B cell (primary cell): Measurements from ENCODE around the gene RAD21L1. TPM values are rescaled to one million over a fixed set of nuclear protein-coding genes. Genes with fewer than 3 reads are reported as not detected.

Experiments
- ATAC-seq: fragments of 200-7000 bp; cut with Tn5 transposase; one replicate; pipeline ENCODE4 v1.10.0; 2021; ENCODE audit warnings: low read depth, mild to moderate bottlenecking, moderate number of reproducible peaks, moderate library complexity
- CTCF ChIA-PET: fragments of 350-600 bp; sonication (Branson Sonifier 250); formaldehyde crosslinking; loops from one replicate; lab custom pipeline; 2021; ENCODE audit warnings: antibody characterized with exemption, inconsistent platforms; lab: Charles Lee
- POLR2A ChIA-PET: fragments of 350-600 bp; sonication (Branson Sonifier 250); formaldehyde crosslinking; loops from one replicate; lab custom pipeline; 2021; ENCODE audit warnings: antibody characterized with exemption; lab: Charles Lee
- DNase-seq: peaks from one replicate; pipeline ENCODE4 v3.0.0; 2013
- H2AFZ ChIP-seq: 2 replicates; pipeline ENCODE4 v1.6.1; 2012; ENCODE audit warnings: mild to moderate bottlenecking, low read depth, low read length; ENCODE audit not compliant: insufficient read depth, poor library complexity, severe bottlenecking
- H3K27ac ChIP-seq, 2 donors: 1 replicate in 1 of 2; 2 replicates in 1 of 2; pipeline ENCODE4 v1.5.1; 2012 to 2013; ENCODE audit warnings: low read length in 2 of 2, mild to moderate bottlenecking in 2 of 2, moderate library complexity in 1 of 2
- H3K27me3 ChIP-seq, 4 experiments: fragments of 200-600 bp in 1 of 4; sonication (generic) in 1 of 4; replicated peaks in 1 of 4; 1 replicate in 2 of 4; 2 replicates in 2 of 4; pipeline versions ENCODE4 v1.6.1 to v1.7.0; 2013 to 2016; ENCODE audit warnings: low read length in 3 of 4, mild to moderate bottlenecking in 2 of 4, mixed read lengths in 1 of 4, moderate library complexity in 1 of 4; ENCODE audit not compliant: insufficient read depth in 4 of 4, control insufficient read depth in 3 of 4; ENCODE audit errors: control extremely low read depth in 1 of 4
- H3K36me3 ChIP-seq, 2 experiments: replicated peaks in 1 of 2; 1 replicate in 1 of 2; 2 replicates in 1 of 2; pipeline versions ENCODE4 v1.6.1 to v1.7.1; 2013; ENCODE audit warnings: low read length in 1 of 2; ENCODE audit not compliant: insufficient read depth in 2 of 2, control insufficient read depth in 1 of 2; ENCODE audit errors: control extremely low read depth in 1 of 2, extremely low read depth in 1 of 2
- H3K4me1 ChIP-seq, 2 donors: fragments of 200-600 bp in 1 of 2; sonication (generic) in 1 of 2; 1 replicate in 1 of 2; 2 replicates in 1 of 2; pipeline versions ENCODE4 v1.5.1 to v1.6.1; 2013 to 2017; ENCODE audit warnings: low read length in 2 of 2; ENCODE audit not compliant: control insufficient read depth in 2 of 2, insufficient read depth in 2 of 2
- H3K4me2 ChIP-seq: replicated peaks from 2 replicates; pipeline ENCODE3; 2012; ENCODE audit warnings: mild to moderate bottlenecking, low read depth, low read length; ENCODE audit not compliant: poor library complexity, severe bottlenecking
- H3K4me3 ChIP-seq, 5 experiments: fragments of 200-600 bp in 1 of 5; sonication (generic) in 1 of 5; 1 replicate in 3 of 5; 2 replicates in 2 of 5; pipeline versions ENCODE4 v1.5.1 to v1.7.0; 2011 to 2016; ENCODE audit warnings: low read length in 4 of 5, mild to moderate bottlenecking in 4 of 5, low read depth in 2 of 5, control low read depth in 1 of 5, moderate library complexity in 1 of 5; ENCODE audit not compliant: insufficient read depth in 1 of 5; ENCODE audit errors: control extremely low read depth in 1 of 5, extremely low read depth in 1 of 5
- H3K79me2 ChIP-seq: fragments of 200-600 bp; sonication (generic); one replicate; pipeline ENCODE4 v1.6.0; 2016; ENCODE audit warnings: low read length; ENCODE audit not compliant: control insufficient read depth, insufficient read depth
- H3K9ac ChIP-seq: fragments of 200-600 bp; sonication (generic); 2 replicates; pipeline ENCODE4 v1.6.1; 2017; ENCODE audit warnings: mild to moderate bottlenecking, low read length, moderate library complexity
- H3K9me3 ChIP-seq, 3 donors: one replicate each; pipeline versions ENCODE4 v1.6.1 to v1.7.1; 2013; ENCODE audit warnings: low read length in 2 of 3; ENCODE audit not compliant: control insufficient read depth in 2 of 3, insufficient read depth in 1 of 3; ENCODE audit errors: control extremely low read depth in 1 of 3
- H4K20me1 ChIP-seq: 2 replicates; pipeline ENCODE4 v1.6.0; 2012; ENCODE audit warnings: mild to moderate bottlenecking, low read length; ENCODE audit not compliant: insufficient read depth, control insufficient read depth, poor library complexity, severe bottlenecking
- H3K27ac Mint-ChIP-seq: one replicate; pipeline ENCODE4 v1.8.0; 2021; ENCODE audit warnings: mixed read lengths
- H3K27me3 Mint-ChIP-seq: one replicate; pipeline ENCODE4 v1.8.0; 2021; ENCODE audit warnings: mixed read lengths
- H3K4me1 Mint-ChIP-seq: one replicate; pipeline ENCODE4 v1.8.0; 2021; ENCODE audit warnings: mixed read lengths
- H3K4me3 Mint-ChIP-seq: one replicate; pipeline ENCODE4 v1.8.0; 2021; ENCODE audit warnings: mixed read lengths
- H3K9me3 Mint-ChIP-seq: one replicate; pipeline ENCODE4 v1.8.0; 2022; ENCODE audit warnings: mixed read lengths; ENCODE audit not compliant: insufficient read depth
- EZH2 ChIP-seq: IDR thresholded peaks from 2 replicates; pipeline ENCODE4 v1.6.1; 2012; ENCODE audit warnings: borderline replicate concordance, low read depth, mild to moderate bottlenecking, moderate library complexity, low read length; ENCODE audit not compliant: insufficient read depth, poor library complexity, severe bottlenecking
- WGBS: methylation state at CpG from one replicate; pipeline ENCODE4 v1.1.5; 2013; ENCODE audit warnings: missing lambda C conversion rate; ENCODE audit not compliant: insufficient coverage; 5-methylcytosine and 5-hydroxymethylcytosine counted together
- intact Hi-C: fragments of 100-400 bp; cut with micrococcal nuclease; formaldehyde crosslinking; loops from one replicate; pipeline ENCODE4 v1.10.0; 2022
- polyA plus RNA-seq: library from polyadenylated mRNA; depleted of rRNA; stranded (reverse); fragments of >200 nt; gene quantifications from 2 replicates; pipeline ENCODE4 v1.2.3, GENCODE V29; 2012
- total RNA-seq, 2 donors: library from RNA; stranded (reverse); fragments of 120-200 nt in 1 of 2; gene quantifications; 1 replicate in 1 of 2; 2 replicates in 1 of 2; pipeline versions ENCODE4 v1.2.3 to v1.2.4, GENCODE V29; 2013 to 2022
- TF ChIP-seq, protein P1 (sequence below): fragments of 200-600 bp; IDR thresholded peaks from one replicate; pipeline ENCODE4 v1.8.0; 2022; ENCODE audit warnings: antibody characterized with exemption, mild to moderate bottlenecking

The RAD21L1 gene
- total and polyA plus RNA-seq, 2 donors (not counting 1 experiment from before 2014, with no cell fraction given), result not detected

- H3K4me1 Mint-ChIP-seq, result no peaks in the 10 kb centered on the region
- CTCF ChIA-PET, result no interaction called here
- DNase-seq (no peak), ATAC-seq (no peak)
- POLR2A ChIA-PET, result no interaction called here
- Histone ChIP-seq H2AFZ (no peak overlapping the region), H3K9ac (no peak overlapping the region), H3K9me3 (peaks cover 0 to 5% (median 5%) of the 10 kb centered on the region in 3 donors), H3K27me3 (peaks cover 0 to 32% (median 10%) of the 10 kb centered on the region in 4 experiments), H3K27ac (no peak overlapping the region), H3K4me3 (no peak overlapping the region), H3K4me2 (no peak overlapping the region), H3K79me2 (no peaks in the 10 kb centered on the region), H3K36me3 (no peaks in the 10 kb centered on the region), H4K20me1 (no peaks in the 10 kb centered on the region), H3K4me1 (no peaks in the 10 kb centered on the region)
- intact Hi-C loops, result no loop called here
- no peak overlapping the region for H3K4me3 Mint-ChIP-seq
- TF ChIP-seq, protein P1, sequence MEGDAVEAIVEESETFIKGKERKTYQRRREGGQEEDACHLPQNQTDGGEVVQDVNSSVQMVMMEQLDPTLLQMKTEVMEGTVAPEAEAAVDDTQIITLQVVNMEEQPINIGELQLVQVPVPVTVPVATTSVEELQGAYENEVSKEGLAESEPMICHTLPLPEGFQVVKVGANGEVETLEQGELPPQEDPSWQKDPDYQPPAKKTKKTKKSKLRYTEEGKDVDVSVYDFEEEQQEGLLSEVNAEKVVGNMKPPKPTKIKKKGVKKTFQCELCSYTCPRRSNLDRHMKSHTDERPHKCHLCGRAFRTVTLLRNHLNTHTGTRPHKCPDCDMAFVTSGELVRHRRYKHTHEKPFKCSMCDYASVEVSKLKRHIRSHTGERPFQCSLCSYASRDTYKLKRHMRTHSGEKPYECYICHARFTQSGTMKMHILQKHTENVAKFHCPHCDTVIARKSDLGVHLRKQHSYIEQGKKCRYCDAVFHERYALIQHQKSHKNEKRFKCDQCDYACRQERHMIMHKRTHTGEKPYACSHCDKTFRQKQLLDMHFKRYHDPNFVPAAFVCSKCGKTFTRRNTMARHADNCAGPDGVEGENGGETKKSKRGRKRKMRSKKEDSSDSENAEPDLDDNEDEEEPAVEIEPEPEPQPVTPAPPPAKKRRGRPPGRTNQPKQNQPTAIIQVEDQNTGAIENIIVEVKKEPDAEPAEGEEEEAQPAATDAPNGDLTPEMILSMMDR, result no peak
- no peaks in the 10 kb centered on the region for H3K9me3 Mint-ChIP-seq
- WGBS, result 93% methylated on average over 3 of the region's 3 CpGs
- no peak overlapping the region for H3K27ac Mint-ChIP-seq
- H3K27me3 Mint-ChIP-seq, result peaks cover 33% of the 10 kb centered on the region
Measured at GRCh38 chr20:1252416-1252815, 26.6 kb downstream of the RAD21L1 start.

DNA sequence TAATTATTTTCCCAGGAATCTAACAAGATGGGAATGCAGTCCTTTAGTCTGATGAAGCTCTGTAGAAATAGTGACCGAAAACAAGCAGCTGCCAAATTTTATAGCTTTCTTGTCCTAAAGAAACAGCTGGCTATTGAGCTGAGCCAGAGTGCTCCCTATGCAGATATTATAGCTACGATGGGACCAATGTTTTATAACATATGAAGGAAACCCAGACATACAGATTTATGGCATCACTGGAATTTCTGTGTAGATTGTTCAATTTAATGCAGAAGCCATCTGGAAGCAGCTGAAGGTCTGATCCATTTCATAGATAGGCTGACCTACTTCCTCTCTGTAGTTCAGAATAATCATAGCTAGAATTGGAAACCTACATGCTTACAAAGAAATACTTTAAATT, 28.4 kb downstream of the RAD21L1 start:
- CTCF ChIA-PET, result interaction anchor here (0.6 to 1.3 kb wide), 2 partner anchors 12 to 146 kb away, joined by 3 to 7 read pairs; partner anchors contain the start of gene SNPH
- Histone ChIP-seq H3K79me2 (no peaks in the 10 kb centered on the region), H4K20me1 (no peaks in the 10 kb centered on the region), H3K4me3 (no peak overlapping the region), H3K4me2 (no peak overlapping the region), H3K9ac (no peak overlapping the region), H3K9me3 (peaks cover 0 to 5% (median 5%) of the 10 kb centered on the region in 3 donors), H2AFZ (no peak overlapping the region), H3K36me3 (no peaks in the 10 kb centered on the region), H3K27ac (no peak overlapping the region), H3K27me3 (peaks cover 0 to 39% (median 10%) of the 10 kb centered on the region in 4 experiments), H3K4me1 (no peaks in the 10 kb centered on the region)
- intact Hi-C loops, result no loop called here
- 100% methylated on average over 1 of the region's 2 CpGs for WGBS
- POLR2A ChIA-PET, result no interaction called here
- ATAC-seq (no peak), DNase-seq (no peak)
- H3K27ac Mint-ChIP-seq, result no peak overlapping the region
- TF ChIP-seq, protein P1, result no peak
- TF ChIP-seq EZH2, result no peak
- H3K27me3 Mint-ChIP-seq, result peaks cover 34% of the 10 kb centered on the region
- H3K4me1 Mint-ChIP-seq, result no peaks in the 10 kb centered on the region
- H3K9me3 Mint-ChIP-seq, result no peaks in the 10 kb centered on the region
- no peak overlapping the region for H3K4me3 Mint-ChIP-seq
